Measurements from ENCODE around the gene ACTRT2.

- no peak for TF ChIP-seq MAX (IDR thresholded peaks at IDR 0.05; ENCODE audit: low read depth)
- TF ChIP-seq EP300 (IDR thresholded peaks at IDR 0.05; ENCODE audit: borderline replicate concordance in 1 of 2, low read depth in 1 of 2, low read length in 1 of 2), result no peak
- no peak for TF ChIP-seq RFX5 (IDR thresholded peaks at IDR 0.05; ENCODE audit: low read length)
- no peak for TF ChIP-seq REST (IDR thresholded peaks at IDR 0.05; ENCODE audit: low read depth, low read length)
- TF ChIP-seq CTCF (IDR thresholded peaks at IDR 0.05), result no peak
- no peak for TF ChIP-seq EZH2phosphoT487 (IDR thresholded peaks at IDR 0.05; ENCODE audit: borderline replicate concordance, low read depth)
- TF ChIP-seq SMC3 (IDR thresholded peaks at IDR 0.05; ENCODE audit: low read depth, low read length), result no peak
- TF ChIP-seq GABPA (IDR thresholded peaks at IDR 0.05; ENCODE audit: low read depth), result no peak
- no peak for TF ChIP-seq NRF1 (IDR thresholded peaks at IDR 0.05; ENCODE audit: low read depth, low read length)
- TF ChIP-seq MXI1 (IDR thresholded peaks at IDR 0.05; ENCODE audit: low read depth, low read length), result no peak
- no peak for TF ChIP-seq GATA2 (CRISPR knock-in tag; IDR thresholded peaks at IDR 0.05)
Measured at GRCh38 chr1:3056641-3057040, 35.4 kb downstream of the ACTRT2 start.

Data from SK-N-SH (cell line).